HepG2 (cell line): ENCODE data around the gene ERRFI1. TPM values are rescaled to one million over a fixed set of nuclear protein-coding genes. Genes with fewer than 3 reads are reported as not detected.

Source experiments
- CHD4 ChIP-seq: fragments of 200-600 bp; sonication (generic); IDR thresholded peaks from 2 replicates; pipeline ENCODE4 v1.7.0; 2017; ENCODE audit warnings: mild to moderate bottlenecking, low read length, borderline replicate concordance
- DR1 ChIP-seq: sonication (generic); formaldehyde crosslinking; IDR thresholded peaks from 2 replicates; pipeline ENCODE4 v1.8.0; 2021; ENCODE audit warnings: mild to moderate bottlenecking, missing genetic modification reagents, inconsistent platforms
- HMG20A ChIP-seq: IDR thresholded peaks from 2 replicates; pipeline ENCODE4 v1.6.1; 2016; ENCODE audit warnings: borderline replicate concordance
- HOXA3 ChIP-seq: sonication (generic); formaldehyde crosslinking; IDR thresholded peaks from 2 replicates; pipeline ENCODE4 v1.5.0; 2020; ENCODE audit warnings: missing genetic modification reagents
- MAF1 ChIP-seq: sonication (generic); formaldehyde crosslinking; IDR thresholded peaks from 2 replicates; pipeline ENCODE4 v1.5.0; 2020; ENCODE audit warnings: missing genetic modification reagents, borderline replicate concordance
- MBD4 ChIP-seq: IDR thresholded peaks from 2 replicates; pipeline ENCODE4 v1.6.1; 2012; ENCODE audit warnings: low read length, inconsistent platforms, borderline replicate concordance
- MIER3 ChIP-seq: IDR thresholded peaks from 2 replicates; pipeline ENCODE4 v1.6.1; 2016; ENCODE audit warnings: missing compliant biosample characterization, borderline replicate concordance
- NFRKB ChIP-seq: fragments of 450-650 bp; IDR thresholded peaks from 2 replicates; pipeline ENCODE4 v1.6.1; 2017
- PHF20 ChIP-seq: sonication (generic); formaldehyde crosslinking; IDR thresholded peaks from 2 replicates; pipeline ENCODE4 v1.5.0; 2020; ENCODE audit warnings: mild to moderate bottlenecking, missing genetic modification reagents
- REPIN1 ChIP-seq: sonication (generic); formaldehyde crosslinking; IDR thresholded peaks from 2 replicates; pipeline ENCODE4 v1.8.0; 2022; ENCODE audit warnings: missing genetic modification reagents, low read depth, mild to moderate bottlenecking, borderline replicate concordance
- U2AF1 ChIP-seq: fragments of 200-400 bp; formaldehyde crosslinking; optimal IDR thresholded peaks from 2 replicates; pipeline ENCODE3; 2017; ENCODE audit warnings: mild to moderate bottlenecking, low read depth, low read length
- ZFP41 ChIP-seq: sonication (generic); formaldehyde crosslinking; IDR thresholded peaks from 2 replicates; pipeline ENCODE4 v1.4.0; 2020; ENCODE audit warnings: mild to moderate bottlenecking, missing genetic modification reagents, borderline replicate concordance
- ZFP90 ChIP-seq: sonication (generic); formaldehyde crosslinking; IDR thresholded peaks from 2 replicates; pipeline ENCODE4 v1.8.0; 2022; ENCODE audit warnings: missing genetic modification reagents, mild to moderate bottlenecking, inconsistent platforms, borderline replicate concordance
- ZMYM2 ChIP-seq: sonication (generic); formaldehyde crosslinking; IDR thresholded peaks from 2 replicates; pipeline ENCODE4 v1.8.0; 2022; ENCODE audit warnings: mild to moderate bottlenecking, missing genetic modification reagents
- ZNF235 ChIP-seq: sonication (generic); formaldehyde crosslinking; IDR thresholded peaks from 2 replicates; pipeline ENCODE4 v1.8.1; 2023; ENCODE audit warnings: mild to moderate bottlenecking, missing genetic modification reagents, borderline replicate concordance
- ZNF605 ChIP-seq: sonication (generic); formaldehyde crosslinking; IDR thresholded peaks from 2 replicates; pipeline ENCODE4 v1.8.0; 2022; ENCODE audit warnings: mild to moderate bottlenecking, missing genetic modification reagents
- ZNF616 ChIP-seq: sonication (generic); formaldehyde crosslinking; IDR thresholded peaks from 2 replicates; pipeline ENCODE4 v1.5.0; 2020; ENCODE audit warnings: low read depth, mild to moderate bottlenecking, missing genetic modification reagents
- ZSCAN12 ChIP-seq: sonication (generic); formaldehyde crosslinking; IDR thresholded peaks from 2 replicates; pipeline ENCODE4 v1.9.0; 2021; ENCODE audit warnings: mild to moderate bottlenecking, missing genetic modification reagents
- polyA plus RNA-seq, 8 experiments: library from polyadenylated mRNA; depleted of rRNA in 3 of 8; stranded (reverse) in 7 of 8; unstranded in 1 of 8; fragments of >200 nt; fragmentation: Illumina TruSeq in 4 of 8; extraction: Trizol in 4 of 8; gene quantifications; 2 replicates each; pipeline versions ENCODE4 v1.2.1 to v1.2.3, GENCODE V29; 2011 to 2016; ENCODE audit warnings: low read depth in 4 of 8, missing spikeins in 1 of 8, mixed read lengths in 1 of 8; ENCODE audit not compliant: insufficient read depth in 1 of 8
- total RNA-seq, 5 experiments: library from RNA; depleted of rRNA; stranded (reverse); fragments of >200 nt; fragmentation: Illumina TruSeq; extraction: Trizol; gene quantifications; 2 replicates each; pipeline ENCODE4 v1.2.3, GENCODE V29; 2016; ENCODE audit warnings: low read depth in 1 of 5
- TF ChIP-seq, protein P1 (sequence below): sonication (generic); formaldehyde crosslinking; IDR thresholded peaks from 2 replicates; pipeline ENCODE4 v1.5.1; 2020; ENCODE audit warnings: mild to moderate bottlenecking, missing genetic modification reagents
- TF ChIP-seq, protein P2 (sequence below): sonication (generic); formaldehyde crosslinking; IDR thresholded peaks from 2 replicates; pipeline ENCODE4 v1.4.0; 2020; ENCODE audit warnings: missing genetic modification reagents, mild to moderate bottlenecking, borderline replicate concordance
- TF ChIP-seq, protein P3 (sequence below): sonication (generic); formaldehyde crosslinking; IDR thresholded peaks from 2 replicates; pipeline ENCODE4 v1.8.1; 2023; ENCODE audit warnings: mild to moderate bottlenecking, missing genetic modification reagents, borderline replicate concordance
- TF ChIP-seq, protein P4 (sequence below): sonication (generic); formaldehyde crosslinking; IDR thresholded peaks from 2 replicates; pipeline ENCODE4 v1.4.0; 2020; ENCODE audit warnings: mild to moderate bottlenecking, missing genetic modification reagents

Gene ERRFI1
- total and polyA plus RNA-seq, 2 of the 13 experiments (the other 11 are each of a cell fraction or from before 2014, with no cell fraction given): 84.4 to 753 TPM

DNA sequence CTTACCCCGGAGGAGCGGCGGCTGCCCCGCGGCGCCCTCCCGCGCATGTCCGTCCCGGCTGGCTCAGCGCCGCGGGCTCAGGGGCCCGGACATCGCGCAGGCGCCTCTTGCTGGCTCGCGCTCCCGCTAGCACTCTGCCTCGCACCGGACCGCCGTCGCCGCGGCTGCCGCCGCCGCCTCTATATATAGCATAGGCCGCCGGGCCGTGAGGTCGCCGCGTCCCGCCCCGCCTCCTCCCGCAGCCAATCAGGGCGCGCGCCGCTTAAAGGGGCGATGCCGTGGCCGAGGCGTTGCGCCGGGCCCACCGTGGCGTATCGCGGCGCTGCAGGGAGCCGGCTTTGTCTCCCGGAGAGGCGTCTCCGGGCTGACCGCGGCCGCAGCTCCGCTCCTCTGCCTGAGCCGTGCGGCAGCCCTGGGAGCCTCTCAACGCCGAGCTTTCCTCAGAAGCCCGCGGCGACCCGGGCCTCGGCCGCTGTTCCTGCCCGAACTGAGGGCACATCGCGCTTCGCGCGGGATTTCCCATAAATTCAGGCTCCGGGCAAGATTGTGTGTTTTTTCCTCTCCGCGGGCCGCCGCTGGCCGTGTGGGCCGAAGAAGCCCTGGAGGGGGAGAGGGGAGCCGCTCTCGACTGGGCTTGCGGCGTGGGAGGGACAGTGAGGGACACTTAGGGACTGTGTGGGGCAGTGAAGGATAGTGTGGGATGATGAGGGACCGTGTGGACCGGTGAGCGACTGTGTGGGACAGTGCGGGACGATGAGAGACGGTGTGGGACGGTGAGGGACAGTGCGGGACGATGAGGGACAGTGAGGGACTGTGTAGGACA is at the start of gene ERRFI1 (continued):
- TF ChIP-seq U2AF1 (peak; percentile 24), HMG20A (CRISPR knock-in tag) (no peak), ZNF605 (CRISPR knock-in tag) (peak; percentile 58; the same call in 1 of the 2 replicates), MIER3 (CRISPR knock-in tag) (no peak; the same call in 1 of the 2 replicates), REPIN1 (peak; percentile 77), MBD4 (no peak), ZFP41 (CRISPR knock-in tag) (no peak), DR1 (CRISPR knock-in tag) (peak; percentile 99), NFRKB (no peak), PHF20 (CRISPR knock-in tag) (peak; percentile 16; the same call in 1 of the 2 replicates), ZMYM2 (CRISPR knock-in tag) (no peak), ZNF616 (CRISPR knock-in tag) (0 out of 2 replicates have a peak, but pooled peaks have one; percentile 26), ZNF235 (CRISPR knock-in tag) (no peak; the same call in none of the 2 replicates), ZFP90 (CRISPR knock-in tag) (no peak; the same call in none of the 2 replicates), HOXA3 (CRISPR knock-in tag) (no peak; the same call in 1 of the 2 replicates), MAF1 (CRISPR knock-in tag) (peak; percentile 18; the same call in 1 of the 2 replicates), ZSCAN12 (CRISPR knock-in tag) (peak; percentile 29; the same call in 1 of the 2 replicates), CHD4 (no peak)
- TF ChIP-seq, protein P1, sequence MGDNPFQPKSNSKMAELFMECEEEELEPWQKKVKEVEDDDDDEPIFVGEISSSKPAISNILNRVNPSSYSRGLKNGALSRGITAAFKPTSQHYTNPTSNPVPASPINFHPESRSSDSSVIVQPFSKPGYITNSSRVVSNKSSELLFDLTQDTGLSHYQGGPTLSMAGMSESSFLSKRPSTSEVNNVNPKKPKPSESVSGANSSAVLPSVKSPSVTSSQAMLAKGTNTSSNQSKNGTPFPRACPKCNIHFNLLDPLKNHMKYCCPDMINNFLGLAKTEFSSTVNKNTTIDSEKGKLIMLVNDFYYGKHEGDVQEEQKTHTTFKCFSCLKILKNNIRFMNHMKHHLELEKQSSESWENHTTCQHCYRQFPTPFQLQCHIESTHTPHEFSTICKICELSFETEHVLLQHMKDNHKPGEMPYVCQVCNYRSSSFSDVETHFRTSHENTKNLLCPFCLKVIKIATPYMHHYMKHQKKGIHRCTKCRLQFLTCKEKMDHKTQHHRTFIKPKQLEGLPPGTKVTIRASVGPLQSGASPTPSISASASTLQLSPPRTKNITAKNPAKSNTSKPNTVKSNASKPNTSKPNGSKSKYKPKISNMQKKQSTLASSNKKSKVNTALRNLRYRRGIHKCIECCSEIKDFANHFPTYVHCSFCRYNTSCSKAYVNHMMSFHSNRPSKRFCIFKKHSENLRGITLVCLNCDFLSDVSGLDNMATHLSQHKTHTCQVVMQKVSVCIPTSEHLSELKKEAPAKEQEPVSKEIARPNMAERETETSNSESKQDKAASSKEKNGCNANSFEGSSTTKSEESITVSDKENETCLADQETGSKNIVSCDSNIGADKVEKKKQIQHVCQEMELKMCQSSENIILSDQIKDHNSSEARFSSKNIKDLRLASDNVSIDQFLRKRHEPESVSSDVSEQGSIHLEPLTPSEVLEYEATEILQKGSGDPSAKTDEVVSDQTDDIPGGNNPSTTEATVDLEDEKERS (CRISPR knock-in tag): no peak
- TF ChIP-seq, protein P2, sequence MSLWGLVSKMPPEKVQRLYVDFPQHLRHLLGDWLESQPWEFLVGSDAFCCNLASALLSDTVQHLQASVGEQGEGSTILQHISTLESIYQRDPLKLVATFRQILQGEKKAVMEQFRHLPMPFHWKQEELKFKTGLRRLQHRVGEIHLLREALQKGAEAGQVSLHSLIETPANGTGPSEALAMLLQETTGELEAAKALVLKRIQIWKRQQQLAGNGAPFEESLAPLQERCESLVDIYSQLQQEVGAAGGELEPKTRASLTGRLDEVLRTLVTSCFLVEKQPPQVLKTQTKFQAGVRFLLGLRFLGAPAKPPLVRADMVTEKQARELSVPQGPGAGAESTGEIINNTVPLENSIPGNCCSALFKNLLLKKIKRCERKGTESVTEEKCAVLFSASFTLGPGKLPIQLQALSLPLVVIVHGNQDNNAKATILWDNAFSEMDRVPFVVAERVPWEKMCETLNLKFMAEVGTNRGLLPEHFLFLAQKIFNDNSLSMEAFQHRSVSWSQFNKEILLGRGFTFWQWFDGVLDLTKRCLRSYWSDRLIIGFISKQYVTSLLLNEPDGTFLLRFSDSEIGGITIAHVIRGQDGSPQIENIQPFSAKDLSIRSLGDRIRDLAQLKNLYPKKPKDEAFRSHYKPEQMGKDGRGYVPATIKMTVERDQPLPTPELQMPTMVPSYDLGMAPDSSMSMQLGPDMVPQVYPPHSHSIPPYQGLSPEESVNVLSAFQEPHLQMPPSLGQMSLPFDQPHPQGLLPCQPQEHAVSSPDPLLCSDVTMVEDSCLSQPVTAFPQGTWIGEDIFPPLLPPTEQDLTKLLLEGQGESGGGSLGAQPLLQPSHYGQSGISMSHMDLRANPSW (CRISPR knock-in tag): 0 out of 2 replicates have a peak, but pooled peaks have one; percentile 50
- TF ChIP-seq, protein P3, sequence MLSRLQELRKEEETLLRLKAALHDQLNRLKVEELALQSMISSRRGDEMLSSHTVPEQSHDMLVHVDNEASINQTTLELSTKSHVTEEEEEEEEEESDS (CRISPR knock-in tag): peak; percentile 49; the same call in 1 of the 2 replicates
- TF ChIP-seq, protein P4, sequence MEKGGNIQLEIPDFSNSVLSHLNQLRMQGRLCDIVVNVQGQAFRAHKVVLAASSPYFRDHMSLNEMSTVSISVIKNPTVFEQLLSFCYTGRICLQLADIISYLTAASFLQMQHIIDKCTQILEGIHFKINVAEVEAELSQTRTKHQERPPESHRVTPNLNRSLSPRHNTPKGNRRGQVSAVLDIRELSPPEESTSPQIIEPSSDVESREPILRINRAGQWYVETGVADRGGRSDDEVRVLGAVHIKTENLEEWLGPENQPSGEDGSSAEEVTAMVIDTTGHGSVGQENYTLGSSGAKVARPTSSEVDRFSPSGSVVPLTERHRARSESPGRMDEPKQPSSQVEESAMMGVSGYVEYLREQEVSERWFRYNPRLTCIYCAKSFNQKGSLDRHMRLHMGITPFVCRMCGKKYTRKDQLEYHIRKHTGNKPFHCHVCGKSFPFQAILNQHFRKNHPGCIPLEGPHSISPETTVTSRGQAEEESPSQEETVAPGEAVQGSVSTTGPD (CRISPR knock-in tag): no peak
